Thoracic aorta (tissue), 2 donors: ENCODE measurements around the gene LUZP2. TPM values are rescaled to one million over a fixed set of nuclear protein-coding genes. Genes with fewer than 3 reads are reported as not detected.

ENCODE experiments used
- ATAC-seq: fragments of 150-250 bp; one replicate; pipeline ENCODE4 v1.8.0; 2017; ENCODE audit warnings: low read depth; ENCODE audit not compliant: insufficient number of reproducible peaks, low FRiP score
- DNase-seq: peaks from one replicate; pipeline ENCODE4 v3.0.0-alpha.2; 2020; ENCODE audit warnings: low spot score
- H3K27ac ChIP-seq, 2 donors: fragments of 200-600 bp; sonication (generic); 1 replicate in 1 of 2; 2 replicates in 1 of 2; pipeline ENCODE4 v1.5.1; 2016; ENCODE audit warnings: mild to moderate bottlenecking in 2 of 2, moderate library complexity in 2 of 2
- H3K27me3 ChIP-seq: fragments of 200-600 bp; sonication (generic); replicated peaks from 2 replicates; pipeline ENCODE4 v1.6.0; 2016; ENCODE audit warnings: mild to moderate bottlenecking; ENCODE audit not compliant: insufficient read depth
- H3K36me3 ChIP-seq: fragments of 200-600 bp; sonication (generic); one replicate; pipeline ENCODE4 v1.5.1; 2016
- H3K4me1 ChIP-seq, 2 donors: fragments of 200-600 bp; sonication (generic); 1 replicate in 1 of 2; 2 replicates in 1 of 2; pipeline versions ENCODE4 v1.5.1 to v1.6.0; 2016; ENCODE audit warnings: low read depth in 2 of 2, mild to moderate bottlenecking in 1 of 2; ENCODE audit not compliant: control insufficient read depth in 1 of 2
- H3K4me3 ChIP-seq: fragments of 200-600 bp; sonication (generic); 2 replicates; pipeline ENCODE4 v1.5.1; 2016; ENCODE audit warnings: mild to moderate bottlenecking
- H3K9me3 ChIP-seq: fragments of 200-600 bp; sonication (generic); 2 replicates; pipeline ENCODE4 v1.5.1; 2016
- CTCF ChIP-seq: fragments of 200-600 bp; sonication (generic); IDR thresholded peaks from one replicate; pipeline ENCODE4 v1.5.1; 2019; ENCODE audit warnings: antibody characterized with exemption
- total RNA-seq, 2 donors: library from RNA; depleted of rRNA; stranded (reverse); fragments of >200 nt; gene quantifications; one replicate each; pipeline versions ENCODE4 v1.1.0 to v1.2.3, GENCODE V29; 2016

LUZP2 gene
- total RNA-seq, 2 donors from 2014 or later = 0.41 TPM; not detected in 1

- Histone ChIP-seq H3K4me3 (no peak overlapping the region), H3K36me3 (no peaks in the 10 kb centered on the region), H3K27ac (no peak overlapping the region), H3K27me3 (no peaks in the 10 kb centered on the region), H3K9me3 (no peaks in the 10 kb centered on the region), H3K4me1 (no peaks in the 10 kb centered on the region)
- TF ChIP-seq CTCF = no peak
- DNase-seq (no peak), ATAC-seq (no peak)
Observed at GRCh38 chr11:25048632-25049031, 551.8 kb downstream of the LUZP2 start.

- Histone ChIP-seq H3K9me3 (no peaks in the 10 kb centered on the region), H3K27me3 (no peaks in the 10 kb centered on the region), H3K4me3 (no peak overlapping the region), H3K4me1 (no peaks in the 10 kb centered on the region), H3K36me3 (no peaks in the 10 kb centered on the region), H3K27ac (no peak overlapping the region)
- TF ChIP-seq CTCF = no peak
- ATAC-seq (no peak), DNase-seq (no peak)
Observed at GRCh38 chr11:25052844-25053243, 556.0 kb downstream of the LUZP2 start.

GRCh38 chr11:25057861-25058260, 561.0 kb downstream of the LUZP2 start:
- no peaks in the 10 kb centered on the region for H3K4me1 ChIP-seq
- no peak for DNase-seq
- H3K36me3 ChIP-seq = no peaks in the 10 kb centered on the region
- no peak overlapping the region for H3K4me3 ChIP-seq
- H3K9me3 ChIP-seq = no peaks in the 10 kb centered on the region
- H3K27ac ChIP-seq = no peak overlapping the region
- no peaks in the 10 kb centered on the region for H3K27me3 ChIP-seq
- ATAC-seq = no peak
- TF ChIP-seq CTCF = no peak

GRCh38 chr11:25065746-25066145, 568.9 kb downstream of the LUZP2 start:
- Histone ChIP-seq H3K27me3 (no peaks in the 10 kb centered on the region), H3K4me3 (no peak overlapping the region), H3K9me3 (no peaks in the 10 kb centered on the region), H3K4me1 (no peaks in the 10 kb centered on the region), H3K36me3 (no peaks in the 10 kb centered on the region), H3K27ac (no peak overlapping the region)
- no peak for TF ChIP-seq CTCF
- DNase-seq (no peak), ATAC-seq (no peak)

GRCh38 chr11:25066706-25067105, 569.9 kb downstream of the LUZP2 start:
- Histone ChIP-seq H3K4me3 (no peak overlapping the region), H3K4me1 (no peaks in the 10 kb centered on the region), H3K27ac (no peak overlapping the region), H3K27me3 (no peaks in the 10 kb centered on the region), H3K9me3 (no peaks in the 10 kb centered on the region), H3K36me3 (no peaks in the 10 kb centered on the region)
- no peak for DNase-seq
- TF ChIP-seq CTCF = no peak
- ATAC-seq = no peak
